ENCODE measurements around the gene TBL1XR1.

TBL1XR1 gene

DNA sequence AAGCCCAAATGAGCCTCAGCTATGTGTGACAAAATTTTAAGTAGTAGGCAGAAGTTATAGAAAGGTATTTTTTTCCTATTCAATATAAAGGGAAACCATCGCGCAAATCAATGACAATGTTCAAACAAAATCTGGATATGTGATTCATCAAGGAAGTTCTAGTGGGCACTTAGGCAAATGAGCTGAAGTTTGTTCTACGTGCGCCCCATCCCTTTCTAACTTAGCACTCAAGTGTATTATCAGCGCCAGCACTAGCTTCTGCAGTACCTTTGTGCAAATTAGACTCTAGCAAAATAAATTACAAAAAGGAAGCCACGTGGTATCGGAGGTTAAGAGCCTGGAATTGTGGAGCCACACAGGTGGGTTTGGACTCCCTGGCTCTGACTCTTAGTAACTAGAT, 91.1 kb downstream of the TBL1XR1 start:
- no peak for DNase-seq

DNA sequence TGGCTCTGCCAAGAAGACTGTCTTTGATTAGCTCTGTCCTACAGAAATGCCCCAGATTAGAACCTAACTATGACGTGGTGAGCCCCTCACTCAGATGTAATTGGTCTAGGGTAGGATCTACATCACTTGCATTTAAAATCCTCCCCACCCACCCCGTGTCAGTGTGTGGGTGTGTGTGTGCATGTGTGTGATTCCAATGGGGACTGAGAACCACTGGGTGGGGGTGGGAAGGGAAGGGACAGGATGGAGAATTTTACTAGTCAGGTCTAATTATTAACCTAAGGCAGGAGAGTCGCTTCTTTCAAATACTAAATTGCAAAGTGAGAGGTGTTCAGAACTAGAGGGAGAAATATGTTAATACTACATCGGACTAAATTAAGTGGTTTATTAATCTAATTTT, 91.7 kb downstream of the TBL1XR1 start:
- no peak for DNase-seq

DNA sequence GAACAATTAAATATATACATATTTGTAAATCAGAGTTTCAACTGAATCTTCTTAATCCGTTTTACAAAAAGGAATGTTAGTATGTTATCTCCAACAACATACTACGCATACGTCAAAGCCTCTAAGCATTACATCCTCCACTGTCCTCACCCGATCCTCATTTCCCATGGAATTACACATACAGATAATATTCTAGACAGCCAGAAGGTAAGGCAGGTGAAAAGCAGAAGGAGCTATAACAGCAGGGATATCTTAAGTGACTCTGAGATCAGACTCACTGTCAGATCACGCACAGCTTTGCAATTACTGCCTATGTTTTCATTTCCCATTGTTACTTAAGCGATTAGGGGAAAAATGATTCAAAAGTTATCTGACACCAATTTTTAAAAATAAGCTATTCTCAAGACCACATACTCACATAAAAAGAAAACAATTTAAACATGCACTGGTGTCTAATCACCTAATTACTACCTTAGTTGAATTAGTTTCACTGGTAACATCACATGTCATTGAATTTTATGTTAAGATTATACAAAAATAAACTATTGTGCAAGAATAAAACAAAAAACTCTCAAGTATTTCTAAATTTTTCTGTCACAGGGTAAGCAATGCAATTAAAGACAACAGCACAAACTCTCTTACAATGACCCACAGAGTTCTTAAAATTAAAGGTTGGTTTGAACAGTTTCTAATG, 92.8 kb downstream of the TBL1XR1 start:
- no peak for DNase-seq

DNA sequence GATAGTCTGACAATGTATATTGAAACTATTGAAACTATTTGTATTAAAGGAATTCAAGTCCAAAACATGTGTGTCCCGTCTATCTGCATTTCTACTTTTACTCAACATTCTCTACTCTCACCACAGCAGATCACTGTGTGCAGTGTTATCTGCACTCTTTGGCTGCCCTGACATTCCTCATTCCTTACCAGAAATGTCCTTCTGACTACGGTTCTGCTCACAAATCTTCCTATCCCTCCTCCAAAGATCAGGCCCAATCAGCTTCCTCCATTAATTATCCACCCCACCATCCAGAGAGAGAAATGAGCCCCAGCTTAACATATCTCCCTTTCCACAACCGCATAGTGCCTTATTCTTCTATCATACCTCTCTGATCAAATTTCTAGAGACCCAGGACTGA, 94.7 kb downstream of the TBL1XR1 start:
- no peak for DNase-seq

DNA sequence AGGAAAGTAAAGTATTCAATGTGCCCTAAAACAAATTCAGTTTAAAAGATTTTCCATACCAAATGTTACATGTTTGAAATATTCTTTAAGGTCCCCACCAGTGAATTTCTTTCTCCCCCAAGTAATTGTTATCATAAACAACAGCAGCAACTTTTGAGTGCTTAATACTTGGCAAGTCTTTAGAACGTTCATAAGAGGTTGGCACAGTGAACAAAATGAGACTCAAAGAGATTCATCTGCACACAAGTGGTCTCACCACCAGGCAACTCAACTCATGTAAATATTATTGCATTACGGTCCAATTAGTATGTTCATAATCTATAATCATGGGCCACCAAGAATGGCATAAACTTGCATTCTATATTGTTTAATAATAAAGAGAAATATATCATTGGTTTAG, 98.7 kb downstream of the TBL1XR1 start:
- no peak for DNase-seq

DNA sequence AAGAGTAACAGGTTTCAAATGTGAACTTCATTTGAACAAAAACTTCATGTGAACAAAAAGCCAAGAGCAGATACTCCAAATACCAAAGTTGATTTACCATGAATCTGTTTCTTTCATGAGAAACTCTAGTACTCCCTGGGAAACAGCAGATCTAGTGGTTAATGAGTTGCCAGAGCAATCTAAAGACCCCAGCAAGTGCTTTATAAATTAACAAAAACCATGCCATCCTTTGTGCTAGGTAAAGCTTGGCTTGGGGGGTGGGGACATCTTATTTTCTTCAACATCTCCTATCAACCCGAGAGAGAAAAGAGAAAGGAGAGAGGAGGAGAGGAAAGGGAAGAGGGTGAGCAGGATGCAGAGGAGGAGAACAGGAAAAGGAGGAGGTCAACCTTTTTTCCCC, 100.7 kb downstream of the TBL1XR1 start:
- no peak for DNase-seq

DNA sequence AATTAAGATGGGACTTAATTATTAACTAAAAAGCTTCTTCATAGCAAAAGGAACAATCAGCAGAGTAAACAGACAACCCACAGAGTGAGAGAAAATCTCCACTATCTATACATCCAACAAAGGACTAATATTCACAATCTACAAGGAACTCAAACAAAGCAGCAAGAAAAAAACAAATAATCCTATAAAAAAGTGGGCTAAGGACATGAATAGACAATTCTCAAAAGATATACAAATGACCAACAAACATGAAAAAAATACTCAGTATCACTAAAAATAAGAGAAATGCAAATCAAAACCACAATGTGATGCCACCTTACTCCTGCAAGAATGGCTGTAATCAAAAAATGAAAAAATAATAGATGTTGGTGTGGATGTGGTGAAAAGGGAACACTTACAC, 103.3 kb downstream of the TBL1XR1 start:
- DNase-seq, result no peak

DNA sequence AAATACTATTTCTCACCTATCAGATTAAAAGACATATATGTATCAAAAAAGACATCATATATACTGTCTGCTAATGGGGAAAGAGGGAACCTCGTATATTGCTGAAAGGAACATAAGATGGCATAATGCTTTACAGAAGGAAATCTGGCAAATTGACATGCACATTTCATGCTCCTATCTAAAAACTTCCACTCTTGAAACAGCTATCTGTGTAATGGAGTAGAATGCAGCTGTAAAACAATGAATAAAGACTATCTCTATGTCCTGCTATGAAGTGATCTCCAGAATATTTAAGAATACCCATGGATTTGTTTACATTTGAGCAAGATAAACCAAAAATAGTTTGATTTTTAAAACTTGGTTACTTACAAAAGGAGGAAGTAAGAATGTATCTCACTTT, 107.4 kb downstream of the TBL1XR1 start:
- DNase-seq, result peak in 1 of 3 donors; percentile 11

DNA sequence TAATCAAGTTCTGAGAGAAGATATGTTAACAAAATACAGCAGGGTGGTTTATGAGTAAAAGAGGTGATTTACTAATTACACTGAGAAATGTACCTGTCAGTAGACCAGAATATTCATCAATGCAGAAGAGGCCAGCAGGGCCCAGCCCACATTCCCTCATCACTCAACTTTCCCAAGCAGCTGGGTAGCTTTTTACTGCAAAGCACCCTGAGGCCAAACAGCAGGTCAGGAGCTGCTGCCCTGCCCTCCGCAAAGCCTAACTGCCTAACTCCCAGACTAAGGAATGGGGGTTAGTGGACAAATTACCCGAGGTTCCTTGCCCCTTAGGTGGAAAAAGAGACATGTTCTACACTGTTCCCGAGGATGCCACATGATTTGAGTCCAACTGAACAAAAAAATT, 108.2 kb downstream of the TBL1XR1 start:
- no peak for DNase-seq

DNA sequence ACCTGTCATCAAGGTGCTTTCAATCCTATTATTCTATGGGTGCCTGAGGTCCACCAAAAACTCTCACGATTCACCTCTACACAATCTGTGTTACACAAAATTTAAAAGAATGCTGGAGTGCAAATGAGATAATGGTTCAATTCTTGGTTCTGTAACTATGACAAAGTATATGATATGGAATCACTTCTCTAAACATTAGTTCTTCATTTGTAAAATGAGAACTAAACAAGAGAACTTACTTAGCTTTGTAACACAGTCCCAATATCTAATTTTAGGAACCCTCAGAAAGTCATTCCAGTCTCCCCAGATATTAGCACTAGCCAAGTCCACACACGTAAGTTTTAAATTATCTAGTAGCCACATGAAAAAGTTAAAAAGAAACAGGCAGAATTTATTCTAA, 111.5 kb downstream of the TBL1XR1 start:
- peak; percentile 13 to 61 (median 47) for DNase-seq

DNA sequence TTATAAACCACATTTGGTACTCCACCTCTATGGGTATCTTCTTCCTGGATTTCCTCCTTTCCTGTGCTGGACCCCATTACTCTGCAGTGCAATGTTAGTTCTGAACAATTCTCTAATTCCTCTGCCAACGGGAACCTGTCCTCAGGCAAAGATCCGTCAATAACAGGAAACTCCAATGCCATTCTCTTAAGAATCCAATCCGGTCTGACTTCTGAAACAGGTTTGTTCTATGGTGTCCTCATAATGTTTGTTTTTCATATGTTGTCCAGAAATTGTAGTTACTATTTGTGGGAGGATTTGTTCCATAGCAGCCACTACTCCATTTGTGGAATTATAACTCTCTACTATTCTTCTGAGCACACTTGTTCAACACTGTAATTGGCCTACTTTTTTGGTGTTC, 112.7 kb downstream of the TBL1XR1 start:
- no peak for DNase-seq

DNA sequence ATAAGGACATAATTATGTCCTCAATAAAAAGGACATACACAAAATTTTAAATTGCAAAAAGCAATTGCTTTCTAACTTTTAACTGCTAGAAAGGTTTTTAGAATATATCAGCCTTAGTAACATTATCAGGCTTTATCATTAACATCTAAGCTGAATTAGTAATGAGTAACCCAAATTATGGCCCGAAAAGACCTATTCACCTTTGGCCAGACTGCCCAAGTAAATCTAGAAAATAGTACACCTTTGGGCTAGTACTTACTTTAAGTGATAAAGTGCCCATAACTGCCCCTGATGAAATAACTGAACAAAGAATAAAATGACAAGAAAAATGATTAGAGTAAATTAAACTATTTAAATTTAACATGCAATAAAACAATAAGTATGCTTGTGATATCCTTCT, 117.2 kb downstream of the TBL1XR1 start:
- DNase-seq, result no peak

DNA sequence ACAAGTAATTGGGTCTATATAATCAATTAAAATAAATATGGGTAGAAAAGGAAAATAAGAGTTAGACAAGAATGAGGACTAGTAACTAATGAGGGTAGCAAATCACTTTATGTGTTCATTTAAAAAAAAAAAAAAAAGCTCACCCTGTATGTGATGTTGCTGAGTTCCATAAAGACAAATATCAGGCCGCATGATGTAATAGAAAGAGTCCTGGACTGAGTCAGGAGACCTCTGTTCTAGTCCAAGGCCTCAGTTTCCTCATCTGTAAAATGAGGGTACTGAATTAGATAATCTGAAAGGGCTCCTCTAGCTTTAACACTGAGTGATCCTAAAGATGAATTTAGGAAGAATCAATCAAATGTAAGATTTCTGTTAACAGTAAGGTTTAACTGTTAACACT, 117.6 kb downstream of the TBL1XR1 start:
- DNase-seq, result no peak

DNA sequence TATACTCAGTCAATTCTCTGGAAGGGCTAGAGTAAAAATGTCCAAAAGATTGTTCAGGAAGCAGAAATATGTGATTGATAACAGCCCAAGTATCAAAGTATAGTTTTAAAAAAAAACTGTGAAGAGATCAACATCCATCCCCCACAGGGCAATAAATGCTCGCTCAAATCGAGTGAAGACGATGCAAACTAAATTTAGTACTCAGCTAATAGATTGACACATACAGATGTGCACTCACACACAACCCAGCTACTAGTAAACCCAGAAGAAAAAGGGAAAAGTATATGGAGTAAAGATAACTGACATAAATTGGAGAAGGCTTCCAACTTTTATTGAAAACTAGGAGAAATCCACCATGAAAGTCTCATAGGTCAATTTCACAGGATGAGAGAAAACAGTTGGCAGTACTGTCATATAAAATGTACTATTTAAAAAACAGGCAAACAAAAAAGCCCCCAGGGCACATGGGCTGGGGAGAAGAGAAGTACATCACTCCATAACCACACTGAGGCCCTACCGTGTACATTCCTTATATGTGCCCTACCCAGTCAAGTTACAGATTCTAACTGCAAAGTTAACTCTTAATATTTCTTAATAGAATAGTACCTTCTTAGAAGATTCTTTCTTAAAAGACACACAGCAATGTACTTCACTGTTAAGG, 125.7 kb downstream of the TBL1XR1 start:
- DNase-seq, result no peak

DNA sequence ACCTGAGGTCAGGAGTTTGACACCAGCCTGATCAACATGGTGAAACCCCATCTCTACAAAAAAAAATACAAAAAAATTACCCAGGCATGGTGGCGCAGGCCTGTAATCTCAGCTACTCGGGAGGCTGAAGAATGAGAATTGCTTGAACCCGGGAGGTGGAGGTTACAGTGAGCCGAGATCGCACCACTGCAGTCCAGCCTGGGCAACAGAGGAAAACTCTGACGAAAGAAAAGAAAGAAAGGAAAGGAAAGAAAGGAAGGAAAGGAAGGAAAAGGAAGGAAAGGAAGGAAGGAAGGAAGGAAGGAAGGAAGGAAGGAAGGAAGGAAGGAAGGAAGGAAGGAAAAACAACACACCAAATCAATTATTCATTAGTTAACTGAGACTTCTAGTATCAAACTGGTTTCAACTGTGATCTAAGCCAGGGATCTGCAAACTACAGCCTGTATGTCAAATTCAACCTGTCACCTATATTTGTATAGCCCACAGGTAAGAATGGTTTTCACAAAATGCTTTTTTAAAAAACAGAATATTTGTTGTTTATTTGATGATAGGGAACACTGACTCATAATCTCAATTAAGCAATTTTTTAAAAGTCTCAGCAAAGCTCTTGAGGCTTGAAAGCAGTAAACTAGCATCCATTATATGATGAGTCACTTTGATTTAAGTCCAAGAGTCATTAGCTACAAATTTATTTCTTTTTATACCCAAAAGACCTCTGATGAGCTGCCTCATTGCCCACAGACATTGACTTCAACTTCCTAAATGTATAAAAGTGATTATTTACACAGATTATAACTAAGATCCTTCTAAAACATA, 127.6 kb downstream of the TBL1XR1 start:
- no peak for DNase-seq

DNA sequence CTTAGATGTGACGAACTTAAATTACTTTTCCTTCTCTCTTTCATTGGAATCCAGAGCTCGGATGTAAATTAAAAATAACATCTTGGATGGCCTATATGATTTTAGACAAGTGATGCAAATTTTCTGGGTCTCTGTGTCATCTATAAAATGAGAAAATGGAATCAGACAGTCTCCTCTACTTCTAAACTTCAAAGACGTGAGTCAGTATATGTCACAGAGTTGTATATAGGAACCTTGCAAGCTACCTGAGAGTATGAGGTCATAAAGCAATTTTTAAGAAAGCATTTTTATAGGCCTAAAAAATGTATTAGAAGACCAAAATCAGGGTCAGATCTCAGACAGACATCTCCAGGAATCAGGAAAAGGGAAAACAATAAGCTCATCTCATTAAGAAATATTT, 128.3 kb downstream of the TBL1XR1 start:
- no peak for DNase-seq

DNA sequence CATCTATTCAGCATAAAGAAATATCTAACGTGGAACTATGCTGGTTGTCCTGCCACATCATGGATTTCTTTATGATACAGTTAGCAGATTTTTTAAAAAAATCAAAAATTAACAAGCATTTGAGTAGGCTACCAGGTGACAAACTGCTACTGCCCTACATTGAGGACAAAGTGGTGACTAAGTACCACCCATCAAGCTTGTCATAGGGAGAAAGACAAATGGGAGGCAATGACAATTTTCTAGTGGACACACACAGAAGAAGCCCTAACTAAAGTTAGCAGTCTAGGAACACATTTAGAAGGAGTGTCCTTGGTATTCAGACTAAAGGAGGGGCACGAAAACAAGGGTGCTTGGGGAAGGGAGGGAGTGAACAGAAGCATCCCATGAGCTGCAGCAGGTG, 131.2 kb downstream of the TBL1XR1 start:
- DNase-seq, result no peak

DNA sequence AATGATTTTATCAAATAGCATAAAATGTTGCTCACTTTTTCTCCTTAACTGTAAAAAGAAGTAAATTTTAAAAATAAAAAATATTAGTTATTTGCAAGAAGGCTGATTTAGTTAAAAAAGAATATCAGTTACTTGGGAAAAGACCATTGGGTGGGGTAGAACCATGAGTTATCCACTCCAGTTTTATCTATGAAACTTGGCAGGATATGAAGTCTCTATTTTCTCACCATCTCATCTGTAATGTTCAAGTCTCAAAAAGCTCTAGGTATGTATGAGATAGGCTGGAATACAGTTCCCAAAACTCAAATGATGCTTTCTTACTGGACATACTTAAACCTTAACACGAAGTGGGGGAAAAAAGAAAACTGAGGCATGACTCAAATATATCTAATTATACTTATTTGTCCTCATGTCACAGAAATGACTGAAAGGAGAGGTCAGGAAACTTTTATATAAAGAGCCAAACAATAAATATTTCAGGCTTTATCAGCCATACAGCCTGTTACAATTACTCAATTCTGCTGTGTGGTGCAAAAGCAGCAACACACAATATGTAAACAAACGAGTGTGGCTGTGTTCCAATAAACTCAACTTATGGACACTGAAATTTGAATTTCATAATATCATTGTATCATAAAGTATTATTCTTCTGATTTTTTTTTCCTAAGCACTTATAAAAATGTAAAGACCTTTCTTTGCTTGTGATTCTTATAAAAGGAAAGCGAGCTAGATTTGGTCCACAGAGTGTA, 131.8 kb downstream of the TBL1XR1 start:
- no peak for DNase-seq

DNA sequence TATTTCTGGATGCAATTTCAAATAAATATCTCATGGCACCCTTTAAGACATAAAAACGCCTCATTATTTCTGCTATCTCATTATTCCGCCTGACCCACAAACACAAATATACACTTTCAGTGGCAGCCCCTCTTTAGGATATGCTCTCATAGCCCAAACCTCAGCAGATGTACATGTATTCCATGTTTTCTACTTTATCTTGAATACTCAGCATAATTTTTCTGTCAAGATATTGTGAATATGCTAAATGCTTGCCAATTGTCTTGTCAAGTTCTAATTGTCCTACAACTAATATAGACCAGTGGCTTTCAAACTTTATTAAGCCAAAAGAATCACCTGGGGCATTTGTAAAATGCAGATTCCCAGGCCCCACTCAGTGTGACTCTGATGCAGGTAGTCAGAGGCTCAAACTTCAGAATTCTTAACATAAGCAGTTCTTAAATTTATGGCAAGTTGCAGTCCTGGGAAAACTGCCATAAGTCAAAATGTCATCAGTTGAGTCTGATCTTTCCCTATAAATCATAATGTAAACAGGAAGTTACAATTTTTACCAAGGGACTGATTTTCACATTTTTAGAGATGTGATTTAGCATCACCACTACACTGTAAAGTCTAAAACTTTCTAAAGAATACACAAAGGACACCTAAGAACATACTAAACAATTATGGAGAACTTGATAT, 135.1 kb downstream of the TBL1XR1 start:
- DNase-seq, result no peak

DNA sequence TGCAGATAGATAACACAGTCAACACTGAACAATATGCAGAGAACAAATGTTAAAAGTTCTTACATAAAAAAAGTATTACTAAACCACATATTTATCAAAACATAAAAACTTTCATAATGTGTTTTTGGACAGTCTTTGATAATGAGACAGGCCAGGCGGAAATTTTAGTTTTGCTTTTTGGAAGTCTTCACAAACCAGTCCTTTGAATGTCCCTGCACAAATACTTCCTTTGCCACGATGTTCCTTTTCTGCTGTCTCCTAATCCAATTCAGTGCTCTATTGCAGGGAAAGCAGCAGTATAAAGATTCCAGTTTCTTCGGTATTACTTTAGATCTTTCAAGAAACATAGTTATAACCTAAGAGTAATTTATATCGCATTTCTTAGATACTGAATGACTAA, 135.9 kb downstream of the TBL1XR1 start:
- DNase-seq, result no peak

DNA sequence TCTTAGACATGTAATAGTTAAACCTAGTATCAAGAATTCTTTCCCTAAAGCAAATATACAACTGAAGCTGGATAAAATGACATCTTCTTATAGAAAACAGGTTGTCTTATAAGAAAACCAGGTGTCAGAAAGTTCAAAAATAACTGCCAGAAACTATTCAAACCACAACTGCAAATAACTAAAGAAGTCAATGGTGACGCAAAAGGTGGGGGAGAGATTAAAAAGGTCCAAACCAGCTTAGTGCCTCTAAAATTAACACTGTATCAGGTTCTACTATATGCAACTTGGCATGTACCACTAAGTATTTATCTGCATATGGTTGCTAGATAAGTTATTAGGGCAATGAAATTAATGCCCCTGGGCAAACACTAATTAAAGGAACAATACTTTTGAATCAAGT, 136.8 kb downstream of the TBL1XR1 start:
- DNase-seq, result no peak

DNA sequence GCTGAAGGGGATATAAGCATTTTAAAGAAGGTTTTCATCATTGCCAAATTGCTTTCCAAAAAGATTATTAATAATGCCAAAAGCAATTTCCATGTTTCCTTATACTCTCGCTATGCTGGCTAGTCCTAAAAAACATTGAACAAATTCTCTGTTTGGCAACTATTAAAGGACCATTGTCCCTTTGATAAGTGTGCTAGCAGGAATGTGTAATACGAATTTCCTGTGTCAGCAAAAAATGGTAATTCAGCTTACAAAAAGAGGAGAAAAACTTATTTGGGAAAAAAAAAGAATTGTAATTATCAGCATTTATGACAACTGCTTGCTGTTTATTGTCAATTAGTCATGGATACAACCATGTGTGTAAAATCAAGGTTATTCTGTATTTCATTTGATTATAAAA, 138.6 kb downstream of the TBL1XR1 start:
- no peak for DNase-seq

DNA sequence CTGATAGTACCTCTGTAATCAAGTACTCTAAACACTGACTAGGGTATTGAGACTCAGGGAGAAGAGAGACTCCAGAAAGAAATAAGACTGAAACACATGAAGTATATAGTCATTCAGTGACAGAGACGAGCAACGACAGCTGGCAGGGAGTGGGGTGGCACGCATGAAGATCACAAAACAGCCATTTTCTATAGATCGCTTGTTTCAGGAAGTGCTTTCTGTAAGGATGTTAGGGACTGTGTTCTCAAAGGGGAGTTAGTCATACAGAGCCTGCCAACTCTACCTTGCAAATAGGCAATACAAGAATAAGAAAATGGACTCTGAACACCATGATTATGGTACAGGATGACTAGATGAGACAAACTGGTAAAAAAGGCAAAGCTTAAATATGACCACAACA, 139.5 kb downstream of the TBL1XR1 start:
- peak in 1 of 3 donors; percentile 1 for DNase-seq

Data from suppressor macrophage treated with lipopolysaccharide for 1 hour (primary cell).